GM21717 (cell line): ENCODE data around the gene TRIM52.

ENCODE experiments used
- ATAC-seq: cut with Tn5 transposase; IDR thresholded peaks from one replicate; pipeline ENCODE4 v1.9.1; 2021; ENCODE audit warnings: mild to moderate bottlenecking, moderate library complexity; ENCODE audit not compliant: unreplicated experiment

Gene TRIM52

GRCh38 chr5:181234455-181235306 is 26.3 kb downstream of the TRIM52 start:
- ATAC-seq: no peak

DNA sequence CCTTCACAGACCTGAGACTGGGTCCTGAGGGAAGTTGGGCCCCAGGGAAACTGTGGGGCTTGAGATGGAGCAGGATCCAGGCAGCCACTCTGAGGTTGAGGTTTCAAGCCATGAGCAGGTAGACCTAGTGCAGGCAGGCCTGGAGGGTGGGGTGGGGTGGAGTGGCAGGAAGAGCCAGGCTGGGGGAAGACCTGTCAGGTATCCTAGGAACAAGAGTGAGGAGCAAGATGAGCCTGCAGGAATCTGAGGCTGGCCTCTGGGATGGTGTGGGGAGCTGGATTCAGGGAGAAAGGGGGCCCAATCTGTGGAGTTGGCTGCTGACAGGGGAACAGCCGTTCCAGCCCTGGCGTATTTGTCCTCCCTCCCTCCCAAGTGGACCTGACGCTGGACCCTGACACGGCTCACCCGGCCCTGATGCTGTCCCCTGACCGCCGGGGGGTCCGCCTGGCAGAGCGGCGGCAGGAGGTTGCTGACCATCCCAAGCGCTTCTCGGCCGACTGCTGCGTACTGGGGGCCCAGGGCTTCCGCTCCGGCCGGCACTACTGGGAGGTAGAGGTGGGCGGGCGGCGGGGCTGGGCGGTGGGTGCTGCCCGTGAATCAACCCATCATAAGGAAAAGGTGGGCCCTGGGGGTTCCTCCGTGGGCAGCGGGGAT is 27.0 kb downstream of the TRIM52 start:
- ATAC-seq: no peak

- ATAC-seq: no peak
Observed at GRCh38 chr5:181233088-181233800, 27.7 kb downstream of the TRIM52 start.

GRCh38 chr5:181232593-181232992 is 28.4 kb downstream of the TRIM52 start:
- ATAC-seq: no peak

DNA sequence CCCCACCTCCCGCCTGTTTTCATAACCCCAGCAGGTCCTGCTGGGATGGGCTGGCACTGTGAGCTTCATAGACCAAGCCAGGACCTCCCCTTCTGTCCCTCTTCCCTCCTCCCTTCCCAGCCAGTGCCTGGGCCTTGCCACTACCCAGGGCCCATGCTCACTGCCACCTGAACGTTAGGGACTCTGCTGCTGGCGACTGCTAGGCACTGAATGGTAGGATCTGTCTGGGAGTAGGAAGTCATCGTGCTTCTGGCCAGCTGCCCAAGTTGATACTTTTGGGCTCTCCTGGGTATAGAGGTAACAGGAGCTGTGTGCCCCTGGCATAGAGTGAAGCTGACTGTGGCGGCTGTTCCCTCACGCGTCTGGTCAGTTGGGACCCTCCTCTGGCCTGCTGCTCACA is 29.5 kb downstream of the TRIM52 start:
- ATAC-seq: no peak

DNA sequence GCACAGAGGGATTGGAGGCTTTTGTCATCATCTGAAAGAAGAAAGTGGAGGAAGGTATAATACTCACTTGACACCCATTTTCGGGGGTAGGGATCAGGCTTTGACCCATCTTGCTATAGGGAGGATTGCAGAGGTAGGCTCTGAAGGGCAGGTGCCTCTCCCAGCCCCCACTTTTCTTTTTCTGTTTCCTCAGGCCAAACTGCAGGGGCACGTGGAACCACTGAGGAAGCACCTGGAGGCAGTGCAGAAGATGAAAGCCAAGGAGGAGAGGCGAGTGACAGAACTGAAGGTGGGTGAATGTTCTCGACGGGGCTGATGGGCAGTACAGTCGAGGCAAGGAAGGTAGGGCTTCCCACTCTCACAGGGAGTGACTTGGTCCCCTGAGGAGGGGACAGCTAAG is 30.4 kb downstream of the TRIM52 start:
- no peak for ATAC-seq

GRCh38 chr5:181229996-181230395 is 30.9 kb downstream of the TRIM52 start:
- ATAC-seq: no peak

DNA sequence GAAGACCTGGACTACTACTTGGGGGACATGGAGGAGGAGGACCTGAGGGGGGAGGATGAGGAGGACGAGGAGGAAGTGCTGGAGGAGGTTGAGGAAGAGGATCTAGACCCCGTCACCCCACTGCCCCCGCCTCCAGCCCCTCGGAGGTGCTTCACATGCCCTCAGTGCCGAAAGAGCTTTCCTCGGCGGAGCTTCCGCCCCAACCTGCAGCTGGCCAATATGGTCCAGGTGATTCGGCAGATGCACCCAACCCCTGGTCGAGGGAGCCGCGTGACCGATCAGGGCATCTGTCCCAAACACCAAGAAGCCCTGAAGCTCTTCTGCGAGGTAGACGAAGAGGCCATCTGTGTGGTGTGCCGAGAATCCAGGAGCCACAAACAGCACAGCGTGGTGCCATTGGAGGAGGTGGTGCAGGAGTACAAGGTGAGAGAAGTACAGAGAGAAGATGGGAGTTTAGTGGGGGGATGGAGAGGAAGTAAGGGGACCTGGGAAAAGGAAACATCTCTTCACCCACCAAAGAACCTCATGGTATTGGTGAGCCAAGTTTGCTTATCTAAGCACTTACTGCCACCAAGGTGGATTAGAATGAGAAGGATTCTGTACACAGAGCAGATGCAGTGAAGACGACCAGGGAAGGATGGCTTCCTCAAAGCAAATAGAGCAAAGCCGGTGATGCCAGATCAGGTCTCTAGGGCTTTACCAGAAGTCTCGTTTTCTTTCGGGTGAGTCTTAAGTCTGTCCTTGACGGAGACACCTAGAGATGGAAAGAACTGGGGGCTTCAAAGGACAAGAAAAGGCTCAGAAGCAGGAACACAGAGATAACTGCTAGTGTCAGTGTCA is 36.3 kb downstream of the TRIM52 start:
- no peak for ATAC-seq

GRCh38 chr5:181223729-181224389 is 37.1 kb downstream of the TRIM52 start:
- ATAC-seq: peak; percentile 0

DNA sequence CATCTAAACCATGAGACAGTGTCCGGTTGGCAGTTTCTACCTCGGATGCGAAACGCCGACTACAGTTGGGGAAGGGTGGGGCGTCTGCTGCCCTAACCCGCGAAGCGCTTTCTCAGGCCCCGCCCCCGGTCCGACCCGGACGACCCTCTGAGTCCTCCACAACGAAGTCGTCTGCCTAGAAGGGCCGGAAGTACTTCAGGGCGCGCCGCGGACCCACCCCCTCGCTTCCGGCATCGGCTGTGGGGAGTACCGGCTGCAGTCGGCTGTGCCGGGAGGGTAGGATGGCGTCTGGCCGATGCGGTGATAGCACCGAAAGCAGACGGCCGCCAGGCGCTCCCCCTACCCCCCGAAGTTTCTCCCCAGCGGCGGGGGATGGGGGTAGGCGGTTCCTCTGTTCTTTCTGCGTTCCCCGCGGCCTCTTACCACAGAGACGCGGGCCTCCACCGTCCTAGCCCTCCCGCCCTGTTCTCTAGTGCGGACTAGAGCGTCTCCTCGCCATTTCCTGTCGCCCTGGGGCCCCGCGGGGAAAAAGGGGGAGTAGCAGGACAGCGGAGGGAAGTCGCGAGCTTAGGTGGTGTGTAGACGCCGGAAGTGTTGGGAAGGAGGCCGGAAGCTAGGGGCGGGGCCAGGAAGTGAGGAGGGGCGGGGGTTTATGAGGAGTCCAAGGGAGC is 37.8 kb downstream of the TRIM52 start, which contains the start of gene TRIM41:
TSS of gene TRIM41 (plus strand) at position 224 of the 671 bp plus-strand sequence. CDS start 719 bp downstream, outside the sequence.
- ATAC-seq: peak; percentile 59

DNA sequence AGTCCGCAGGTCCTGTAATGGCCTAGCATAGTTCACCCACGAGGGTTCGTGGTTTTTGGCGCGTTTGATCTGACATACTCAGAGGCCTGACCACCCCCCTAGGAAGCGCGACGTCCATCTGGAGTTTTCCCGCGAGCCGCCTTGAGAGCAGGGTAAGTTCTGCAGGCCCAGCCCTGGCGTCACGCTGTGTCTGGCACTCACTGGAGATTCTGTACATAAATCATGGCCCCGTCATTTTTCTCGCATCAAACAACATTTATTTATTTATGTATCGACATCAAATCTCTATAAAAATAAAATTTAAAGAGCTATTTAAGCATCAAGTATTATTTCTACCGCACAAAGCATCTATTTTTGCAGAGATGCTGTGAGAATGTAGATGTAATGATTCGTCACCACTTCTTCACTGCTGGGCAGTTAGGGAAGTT is 38.3 kb downstream of the TRIM52 start:
- peak; percentile 4 for ATAC-seq

- peak; percentile 31 for ATAC-seq
Observed at GRCh38 chr5:181221792-181222629, 38.9 kb downstream of the TRIM52 start.

DNA sequence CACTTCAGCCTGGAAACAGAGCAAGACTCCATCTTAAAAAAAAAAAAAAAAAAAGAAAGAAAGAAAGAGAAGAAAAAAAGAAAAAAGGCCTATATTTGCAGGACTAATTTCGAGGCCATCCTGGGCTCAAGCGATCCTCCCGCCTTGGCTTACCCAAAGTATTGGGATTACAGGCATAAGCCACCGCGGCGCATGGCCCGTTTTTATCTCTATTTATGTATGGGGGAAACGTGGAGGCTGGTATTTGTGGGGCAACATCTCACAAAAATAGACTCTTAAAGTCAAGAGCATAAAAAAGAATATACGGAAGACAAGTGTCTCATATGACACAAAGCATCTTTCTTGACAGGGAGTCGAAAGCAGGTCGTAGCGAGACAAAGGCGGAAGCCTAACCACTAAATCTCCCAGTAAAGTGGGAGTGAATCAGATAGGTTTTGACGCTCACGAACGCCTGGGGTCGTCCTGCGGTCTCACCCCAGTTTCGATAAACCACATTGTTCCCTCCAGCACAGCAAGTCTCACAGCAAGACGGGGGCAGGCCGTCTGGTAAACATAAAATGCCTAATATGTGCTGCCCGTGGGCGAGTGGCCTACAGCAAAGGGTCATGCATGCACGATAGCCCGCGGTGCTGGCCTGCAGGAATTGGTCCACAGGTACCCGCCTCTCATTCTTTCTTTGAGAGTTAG is 39.7 kb downstream of the TRIM52 start:
- ATAC-seq: no peak

- ATAC-seq: no peak
Observed at GRCh38 chr5:181220178-181220515, 40.8 kb downstream of the TRIM52 start.

DNA sequence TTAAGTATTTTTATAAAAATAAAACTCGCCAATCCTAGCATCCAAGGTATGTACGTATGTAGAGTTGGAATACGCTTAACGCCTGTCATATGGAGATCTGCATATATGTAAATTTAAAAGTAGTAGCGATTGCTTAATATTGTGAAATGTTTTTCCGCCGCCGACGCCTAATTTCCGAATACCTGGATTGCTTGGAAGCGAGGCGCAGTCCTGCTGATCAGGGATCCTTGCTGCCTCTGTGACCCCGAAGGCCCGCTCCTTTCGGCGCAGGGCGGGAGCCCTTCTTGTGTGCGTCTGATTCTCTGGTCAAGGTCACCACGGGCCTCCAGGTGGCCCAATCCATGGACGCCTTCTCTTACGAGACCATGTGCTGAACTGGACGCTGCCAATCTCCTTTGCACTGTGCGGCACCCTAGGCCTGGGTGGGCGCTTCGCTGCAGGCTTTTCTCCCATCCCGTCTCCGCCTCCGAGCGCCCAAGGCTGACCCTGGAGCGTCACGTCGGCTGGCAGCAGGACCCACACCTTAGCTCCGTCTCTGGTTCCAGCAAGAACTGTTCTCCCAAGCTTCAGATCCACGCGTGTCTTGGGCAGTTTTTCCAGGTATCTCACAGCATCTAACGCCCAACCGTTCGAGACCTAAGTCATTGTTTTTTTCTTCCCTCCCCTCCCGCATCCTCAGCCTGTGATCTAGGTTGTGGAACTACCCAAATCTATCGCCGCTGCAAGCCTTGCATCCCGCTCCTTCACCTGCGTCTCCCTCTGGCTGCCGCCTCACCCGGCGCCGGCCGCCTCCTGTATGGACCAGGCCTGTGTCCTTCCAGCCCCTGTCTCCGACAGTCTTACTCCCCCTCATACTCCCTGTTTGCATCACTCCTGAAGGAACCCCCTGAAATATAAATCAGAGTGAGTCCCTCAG is 41.4 kb downstream of the TRIM52 start:
- ATAC-seq: no peak

GRCh38 chr5:181218795-181219124 is 42.2 kb downstream of the TRIM52 start:
- no peak for ATAC-seq

DNA sequence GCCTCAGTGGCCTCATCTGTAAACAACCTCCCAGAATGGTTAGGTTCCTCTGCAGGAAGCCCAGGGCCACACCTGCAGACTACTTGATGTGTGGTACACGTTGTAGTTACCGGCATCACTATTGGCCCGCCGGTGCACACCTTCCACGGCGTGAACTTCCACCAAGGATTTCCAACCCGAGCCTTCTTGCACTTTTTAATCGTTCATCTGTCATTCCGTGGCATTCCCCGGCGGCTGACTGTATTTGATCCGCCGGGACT is 43.2 kb downstream of the TRIM52 start:
- ATAC-seq: no peak
